B cell (primary cell): ENCODE measurements around the gene WTIP.

ENCODE experiments used
- CTCF ChIP-seq: fragments of 200-600 bp; IDR thresholded peaks from one replicate; pipeline ENCODE4 v1.8.0; 2022; ENCODE audit warnings: antibody characterized with exemption, mild to moderate bottlenecking
- EZH2 ChIP-seq: IDR thresholded peaks from 2 replicates; pipeline ENCODE4 v1.6.1; 2012; ENCODE audit warnings: borderline replicate concordance, low read depth, mild to moderate bottlenecking, moderate library complexity, low read length; ENCODE audit not compliant: insufficient read depth, poor library complexity, severe bottlenecking

GRCh38 chr19:34487651-34488051, 6.1 kb downstream of the WTIP start:
- TF ChIP-seq CTCF = no peak
- TF ChIP-seq EZH2 = no peak
